Measurements from ENCODE around the gene NUDT7.
A peak's percentile ranks its signal among the peaks of the same experiment; 100 is the strongest.

The NUDT7 gene

GRCh38 chr16:77722309-77723107 lies at the start of gene NUDT7:
NUDT7 (plus strand) TSS chr16:77722514; CDS start chr16:77722583, 69 bp downstream.
- FAIRE-seq, result no peak

- no peak for FAIRE-seq
Observed at GRCh38 chr16:77674888-77675287, 47.4 kb upstream of the NUDT7 start.

- peak; percentile 29 for FAIRE-seq
Observed at GRCh38 chr16:77675464-77676324, 46.6 kb upstream of the NUDT7 start.

GRCh38 chr16:77677129-77677528 lies 45.2 kb upstream of the NUDT7 start:
- no peak for FAIRE-seq

GRCh38 chr16:77679391-77679790 lies 42.9 kb upstream of the NUDT7 start:
- no peak for FAIRE-seq

GRCh38 chr16:77679901-77680300 lies 42.4 kb upstream of the NUDT7 start:
- FAIRE-seq, result no peak

- FAIRE-seq, result no peak
Observed at GRCh38 chr16:77680496-77680895, 41.8 kb upstream of the NUDT7 start.

- FAIRE-seq, result no peak
Observed at GRCh38 chr16:77682586-77682985, 39.7 kb upstream of the NUDT7 start.

GRCh38 chr16:77683397-77684180 lies 38.7 kb upstream of the NUDT7 start:
- FAIRE-seq, result no peak

GRCh38 chr16:77684181-77684526 lies 38.2 kb upstream of the NUDT7 start:
- no peak for FAIRE-seq

GRCh38 chr16:77686385-77686784 lies 35.9 kb upstream of the NUDT7 start:
- no peak for FAIRE-seq

GRCh38 chr16:77689971-77690370 lies 32.3 kb upstream of the NUDT7 start:
- FAIRE-seq, result no peak

- FAIRE-seq, result no peak
Observed at GRCh38 chr16:77690416-77690815, 31.9 kb upstream of the NUDT7 start.

GRCh38 chr16:77692612-77693011 lies 29.7 kb upstream of the NUDT7 start:
- FAIRE-seq, result no peak

GRCh38 chr16:77696149-77696548 lies 26.2 kb upstream of the NUDT7 start:
- FAIRE-seq, result no peak

- FAIRE-seq, result no peak
Observed at GRCh38 chr16:77700846-77701245, 21.5 kb upstream of the NUDT7 start.

GRCh38 chr16:77705351-77705750 lies 17.0 kb upstream of the NUDT7 start:
- no peak for FAIRE-seq

GRCh38 chr16:77711179-77711578 lies 11.1 kb upstream of the NUDT7 start:
- FAIRE-seq, result no peak

- FAIRE-seq, result no peak
Observed at GRCh38 chr16:77711775-77712174, 10.5 kb upstream of the NUDT7 start.

- FAIRE-seq, result no peak
Observed at GRCh38 chr16:77715145-77715544, 7.2 kb upstream of the NUDT7 start.

- no peak for FAIRE-seq
Observed at GRCh38 chr16:77721752-77722308, 484 bp upstream of the NUDT7 start.

- no peak for FAIRE-seq
Observed at GRCh38 chr16:77723108-77723514, 797 bp downstream of the NUDT7 start.

- no peak for FAIRE-seq
Observed at GRCh38 chr16:77724174-77724573, 1.9 kb downstream of the NUDT7 start.
